B cell (primary cell): ENCODE measurements around the gene SFMBT1. TPM values are rescaled to one million over a fixed set of nuclear protein-coding genes. Genes with fewer than 3 reads are reported as not detected.

ENCODE experiments used
- ATAC-seq: fragments of 200-7000 bp; cut with Tn5 transposase; one replicate; pipeline ENCODE4 v1.10.0; 2021; ENCODE audit warnings: low read depth, mild to moderate bottlenecking, moderate number of reproducible peaks, moderate library complexity
- CTCF ChIA-PET: fragments of 350-600 bp; sonication (Branson Sonifier 250); formaldehyde crosslinking; loops from one replicate; lab custom pipeline; 2021; ENCODE audit warnings: antibody characterized with exemption, inconsistent platforms; lab: Charles Lee
- POLR2A ChIA-PET: fragments of 350-600 bp; sonication (Branson Sonifier 250); formaldehyde crosslinking; loops from one replicate; lab custom pipeline; 2021; ENCODE audit warnings: antibody characterized with exemption; lab: Charles Lee
- DNase-seq: peaks from one replicate; pipeline ENCODE4 v3.0.0; 2013
- H2AFZ ChIP-seq: 2 replicates; pipeline ENCODE4 v1.6.1; 2012; ENCODE audit warnings: mild to moderate bottlenecking, low read depth, low read length; ENCODE audit not compliant: insufficient read depth, poor library complexity, severe bottlenecking
- H3K27ac ChIP-seq, 2 donors: 1 replicate in 1 of 2; 2 replicates in 1 of 2; pipeline ENCODE4 v1.5.1; 2012 to 2013; ENCODE audit warnings: low read length in 2 of 2, mild to moderate bottlenecking in 2 of 2, moderate library complexity in 1 of 2
- H3K27me3 ChIP-seq, 4 experiments: fragments of 200-600 bp in 1 of 4; sonication (generic) in 1 of 4; replicated peaks in 1 of 4; 1 replicate in 2 of 4; 2 replicates in 2 of 4; pipeline versions ENCODE4 v1.6.1 to v1.7.0; 2013 to 2016; ENCODE audit warnings: low read length in 3 of 4, mild to moderate bottlenecking in 2 of 4, mixed read lengths in 1 of 4, moderate library complexity in 1 of 4; ENCODE audit not compliant: insufficient read depth in 4 of 4, control insufficient read depth in 3 of 4; ENCODE audit errors: control extremely low read depth in 1 of 4
- H3K36me3 ChIP-seq, 2 experiments: replicated peaks in 1 of 2; 1 replicate in 1 of 2; 2 replicates in 1 of 2; pipeline versions ENCODE4 v1.6.1 to v1.7.1; 2013; ENCODE audit warnings: low read length in 1 of 2; ENCODE audit not compliant: insufficient read depth in 2 of 2, control insufficient read depth in 1 of 2; ENCODE audit errors: control extremely low read depth in 1 of 2, extremely low read depth in 1 of 2
- H3K4me1 ChIP-seq, 2 donors: fragments of 200-600 bp in 1 of 2; sonication (generic) in 1 of 2; 1 replicate in 1 of 2; 2 replicates in 1 of 2; pipeline versions ENCODE4 v1.5.1 to v1.6.1; 2013 to 2017; ENCODE audit warnings: low read length in 2 of 2; ENCODE audit not compliant: control insufficient read depth in 2 of 2, insufficient read depth in 2 of 2
- H3K4me2 ChIP-seq: replicated peaks from 2 replicates; pipeline ENCODE3; 2012; ENCODE audit warnings: mild to moderate bottlenecking, low read depth, low read length; ENCODE audit not compliant: poor library complexity, severe bottlenecking
- H3K4me3 ChIP-seq, 5 experiments: fragments of 200-600 bp in 1 of 5; sonication (generic) in 1 of 5; 1 replicate in 3 of 5; 2 replicates in 2 of 5; pipeline versions ENCODE4 v1.5.1 to v1.7.0; 2011 to 2016; ENCODE audit warnings: low read length in 4 of 5, mild to moderate bottlenecking in 4 of 5, low read depth in 2 of 5, control low read depth in 1 of 5, moderate library complexity in 1 of 5; ENCODE audit not compliant: insufficient read depth in 1 of 5; ENCODE audit errors: control extremely low read depth in 1 of 5, extremely low read depth in 1 of 5
- H3K79me2 ChIP-seq: fragments of 200-600 bp; sonication (generic); one replicate; pipeline ENCODE4 v1.6.0; 2016; ENCODE audit warnings: low read length; ENCODE audit not compliant: control insufficient read depth, insufficient read depth
- H3K9ac ChIP-seq: fragments of 200-600 bp; sonication (generic); 2 replicates; pipeline ENCODE4 v1.6.1; 2017; ENCODE audit warnings: mild to moderate bottlenecking, low read length, moderate library complexity
- H3K9me3 ChIP-seq, 3 donors: one replicate each; pipeline versions ENCODE4 v1.6.1 to v1.7.1; 2013; ENCODE audit warnings: low read length in 2 of 3; ENCODE audit not compliant: control insufficient read depth in 2 of 3, insufficient read depth in 1 of 3; ENCODE audit errors: control extremely low read depth in 1 of 3
- H4K20me1 ChIP-seq: 2 replicates; pipeline ENCODE4 v1.6.0; 2012; ENCODE audit warnings: mild to moderate bottlenecking, low read length; ENCODE audit not compliant: insufficient read depth, control insufficient read depth, poor library complexity, severe bottlenecking
- H3K27ac Mint-ChIP-seq: one replicate; pipeline ENCODE4 v1.8.0; 2021; ENCODE audit warnings: mixed read lengths
- H3K27me3 Mint-ChIP-seq: one replicate; pipeline ENCODE4 v1.8.0; 2021; ENCODE audit warnings: mixed read lengths
- H3K4me1 Mint-ChIP-seq: one replicate; pipeline ENCODE4 v1.8.0; 2021; ENCODE audit warnings: mixed read lengths
- H3K4me3 Mint-ChIP-seq: one replicate; pipeline ENCODE4 v1.8.0; 2021; ENCODE audit warnings: mixed read lengths
- H3K9me3 Mint-ChIP-seq: one replicate; pipeline ENCODE4 v1.8.0; 2022; ENCODE audit warnings: mixed read lengths; ENCODE audit not compliant: insufficient read depth
- EZH2 ChIP-seq: IDR thresholded peaks from 2 replicates; pipeline ENCODE4 v1.6.1; 2012; ENCODE audit warnings: borderline replicate concordance, low read depth, mild to moderate bottlenecking, moderate library complexity, low read length; ENCODE audit not compliant: insufficient read depth, poor library complexity, severe bottlenecking
- WGBS: methylation state at CpG from one replicate; pipeline ENCODE4 v1.1.5; 2013; ENCODE audit warnings: missing lambda C conversion rate; ENCODE audit not compliant: insufficient coverage; 5-methylcytosine and 5-hydroxymethylcytosine counted together
- intact Hi-C: fragments of 100-400 bp; cut with micrococcal nuclease; formaldehyde crosslinking; loops from one replicate; pipeline ENCODE4 v1.10.0; 2022
- polyA plus RNA-seq: library from polyadenylated mRNA; depleted of rRNA; stranded (reverse); fragments of >200 nt; gene quantifications from 2 replicates; pipeline ENCODE4 v1.2.3, GENCODE V29; 2012
- total RNA-seq, 2 donors: library from RNA; stranded (reverse); fragments of 120-200 nt in 1 of 2; gene quantifications; 1 replicate in 1 of 2; 2 replicates in 1 of 2; pipeline versions ENCODE4 v1.2.3 to v1.2.4, GENCODE V29; 2013 to 2022
- TF ChIP-seq, protein P1 (sequence below): fragments of 200-600 bp; IDR thresholded peaks from one replicate; pipeline ENCODE4 v1.8.0; 2022; ENCODE audit warnings: antibody characterized with exemption, mild to moderate bottlenecking

SFMBT1 gene
- total and polyA plus RNA-seq, 2 donors (not counting 1 experiment from before 2014, with no cell fraction given) = 9.9 to 55.8 TPM

DNA sequence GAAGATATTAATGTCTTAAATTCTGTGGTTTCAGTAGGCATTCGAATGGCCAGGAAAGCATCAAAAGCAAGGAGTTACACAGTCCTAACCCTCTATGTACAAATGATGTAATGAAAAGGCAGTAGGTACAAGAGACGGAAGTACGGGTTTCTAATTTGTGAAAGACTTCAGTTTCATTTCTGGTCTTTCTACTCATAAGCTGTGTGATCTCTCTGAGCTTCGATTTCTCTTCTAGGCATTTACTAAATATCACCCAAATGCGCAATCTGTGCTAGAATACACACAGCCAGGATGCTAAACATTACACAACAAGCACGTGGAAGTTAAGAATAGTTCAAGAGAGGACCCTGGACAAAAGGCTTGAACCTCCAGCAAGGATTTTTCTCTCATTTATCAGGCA, 130.6 kb downstream of the SFMBT1 start:
- ChIA-PET POLR2A (no interaction called here), CTCF (interaction anchor here (1.3 kb wide), 2 partner anchors 8 to 12 kb away, joined by 3 to 4 read pairs; no protein-coding TSS in a partner anchor)
- H3K79me2 ChIP-seq = no peaks in the 10 kb centered on the region
- DNase-seq (no peak), ATAC-seq (no peak)
- Mint-ChIP-seq H3K9me3 (no peaks in the 10 kb centered on the region), H3K4me1 (no peaks in the 10 kb centered on the region), H3K27ac (no peak overlapping the region), H3K27me3 (no peaks in the 10 kb centered on the region), H3K4me3 (no peak overlapping the region)
- H2AFZ ChIP-seq = no peak overlapping the region
- no peaks in the 10 kb centered on the region for H3K4me1 ChIP-seq
- H3K27ac ChIP-seq = no peak overlapping the region
- H3K4me2 ChIP-seq = no peak overlapping the region
- H3K4me3 ChIP-seq = no peak overlapping the region
- WGBS = no CpG with 5 or more reads among the region's 6 CpGs
- intact Hi-C loops = no loop called here
- no peaks in the 10 kb centered on the region for H3K27me3 ChIP-seq
- TF ChIP-seq, protein P1, sequence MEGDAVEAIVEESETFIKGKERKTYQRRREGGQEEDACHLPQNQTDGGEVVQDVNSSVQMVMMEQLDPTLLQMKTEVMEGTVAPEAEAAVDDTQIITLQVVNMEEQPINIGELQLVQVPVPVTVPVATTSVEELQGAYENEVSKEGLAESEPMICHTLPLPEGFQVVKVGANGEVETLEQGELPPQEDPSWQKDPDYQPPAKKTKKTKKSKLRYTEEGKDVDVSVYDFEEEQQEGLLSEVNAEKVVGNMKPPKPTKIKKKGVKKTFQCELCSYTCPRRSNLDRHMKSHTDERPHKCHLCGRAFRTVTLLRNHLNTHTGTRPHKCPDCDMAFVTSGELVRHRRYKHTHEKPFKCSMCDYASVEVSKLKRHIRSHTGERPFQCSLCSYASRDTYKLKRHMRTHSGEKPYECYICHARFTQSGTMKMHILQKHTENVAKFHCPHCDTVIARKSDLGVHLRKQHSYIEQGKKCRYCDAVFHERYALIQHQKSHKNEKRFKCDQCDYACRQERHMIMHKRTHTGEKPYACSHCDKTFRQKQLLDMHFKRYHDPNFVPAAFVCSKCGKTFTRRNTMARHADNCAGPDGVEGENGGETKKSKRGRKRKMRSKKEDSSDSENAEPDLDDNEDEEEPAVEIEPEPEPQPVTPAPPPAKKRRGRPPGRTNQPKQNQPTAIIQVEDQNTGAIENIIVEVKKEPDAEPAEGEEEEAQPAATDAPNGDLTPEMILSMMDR = no peak
- no peak for TF ChIP-seq EZH2
- no peak overlapping the region for H3K9ac ChIP-seq
- no peaks in the 10 kb centered on the region for H3K9me3 ChIP-seq
- H4K20me1 ChIP-seq = no peaks in the 10 kb centered on the region
- peaks cover 26 to 63% of the 10 kb centered on the region in 2 experiments for H3K36me3 ChIP-seq

DNA sequence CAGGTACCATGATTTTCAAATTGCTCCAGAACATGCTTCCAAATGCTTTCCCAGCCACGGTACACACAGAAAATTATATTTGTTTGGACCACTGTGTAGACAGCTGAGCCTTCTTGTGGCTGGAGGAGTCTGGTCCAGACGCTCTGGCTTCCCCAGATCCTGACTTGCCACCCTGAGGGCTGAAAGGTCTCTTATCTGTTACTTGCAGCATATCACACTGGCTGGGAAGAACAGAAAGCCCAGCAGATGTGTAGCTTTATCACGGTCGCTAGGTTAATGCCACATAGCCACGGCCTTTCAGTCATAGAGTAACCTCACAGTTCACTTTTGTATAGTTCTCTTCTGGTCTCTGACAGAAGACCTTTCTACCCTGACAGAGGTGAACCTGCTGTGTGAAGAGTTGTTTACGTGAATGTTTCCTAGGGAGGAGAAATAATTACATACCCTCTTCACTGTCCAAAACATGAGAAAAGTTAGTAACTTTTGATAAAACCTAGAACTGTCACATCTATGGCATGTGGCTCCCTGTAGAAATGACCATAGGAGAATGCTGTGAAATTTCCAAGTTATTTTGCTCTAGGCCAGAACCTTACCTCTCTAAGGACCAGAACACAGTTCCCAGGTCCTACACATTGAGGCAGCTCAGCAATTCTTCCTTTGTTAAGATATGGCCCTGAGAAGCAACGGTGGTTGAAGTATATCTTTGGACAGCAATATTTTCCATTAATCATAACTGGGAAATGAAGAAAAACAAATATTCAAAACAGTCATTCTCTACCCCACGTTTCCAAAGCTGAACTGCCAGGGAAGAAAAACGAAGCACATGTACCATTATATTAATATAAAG, 132.8 kb downstream of the SFMBT1 start:
- POLR2A ChIA-PET = no interaction called here

More for the DNA sequence above, 132.8 kb downstream of the SFMBT1 start:
- H2AFZ ChIP-seq = no peak overlapping the region
- H4K20me1 ChIP-seq = no peaks in the 10 kb centered on the region
- H3K27me3 Mint-ChIP-seq = no peaks in the 10 kb centered on the region
- H3K4me2 ChIP-seq = no peak overlapping the region
- 98% methylated on average over 5 of the region's 9 CpGs for WGBS
- no peaks in the 10 kb centered on the region for H3K27me3 ChIP-seq
- H3K27ac Mint-ChIP-seq = no peak overlapping the region
- no peaks in the 10 kb centered on the region for H3K9me3 ChIP-seq
- peaks cover 19 to 53% of the 10 kb centered on the region in 2 experiments for H3K36me3 ChIP-seq
- no peak overlapping the region for H3K4me3 Mint-ChIP-seq
- H3K9me3 Mint-ChIP-seq = no peaks in the 10 kb centered on the region
- CTCF ChIA-PET = interaction anchor here (1.2 kb wide), 1 partner anchor 22 kb away, joined by 4 read pairs; no protein-coding TSS in a partner anchor
- no peak overlapping the region for H3K4me3 ChIP-seq
- H3K79me2 ChIP-seq = no peaks in the 10 kb centered on the region
- H3K4me1 ChIP-seq = no peaks in the 10 kb centered on the region
- no peak overlapping the region for H3K9ac ChIP-seq
- no peak overlapping the region for H3K27ac ChIP-seq
- ATAC-seq (no peak), DNase-seq (no peak)
- no peak for TF ChIP-seq EZH2
- TF ChIP-seq, protein P1 = no peak
- no peaks in the 10 kb centered on the region for H3K4me1 Mint-ChIP-seq
- intact Hi-C loops = no loop called here
